Measurements from ENCODE around the gene SEMA7A.

SEMA7A gene

DNA sequence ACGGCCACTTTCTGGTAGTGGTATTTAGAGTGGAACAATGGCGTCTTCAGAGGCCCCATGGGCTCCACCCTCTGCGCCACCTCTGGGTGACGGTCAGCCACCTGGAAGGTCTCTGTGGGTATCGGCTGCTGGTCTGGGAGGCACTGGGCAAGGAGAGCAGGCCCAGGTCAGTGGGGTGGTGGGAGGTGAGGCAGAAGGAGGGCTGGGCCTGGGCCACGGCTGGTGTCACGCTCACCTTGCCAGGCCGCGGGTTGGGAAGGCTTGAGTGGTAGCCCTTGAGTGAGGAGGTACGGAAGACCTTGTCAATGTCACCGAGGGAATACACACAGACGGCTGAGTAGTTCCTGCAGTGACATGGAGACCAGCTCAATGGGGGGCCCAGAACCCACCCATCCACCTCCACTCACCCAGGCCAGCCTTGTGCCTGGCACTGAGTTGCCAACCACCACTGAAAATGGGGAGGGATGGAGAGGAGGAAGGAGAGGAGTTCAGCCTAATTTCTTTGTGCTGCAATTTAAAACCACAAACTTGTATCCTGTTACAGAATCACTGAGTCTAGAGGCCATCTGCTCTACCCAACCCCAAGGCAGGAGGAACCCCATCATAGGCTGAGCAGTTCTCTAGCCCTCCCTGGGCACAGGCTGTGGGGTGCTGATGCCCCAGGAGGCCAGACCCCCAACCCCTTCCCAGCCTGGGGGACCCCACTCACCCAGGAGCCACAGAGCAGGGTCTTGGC is 19.0 kb downstream of the SEMA7A start:
- no peak for TF ChIP-seq TEAD4 (IDR thresholded peaks at IDR 0.05)
- TF ChIP-seq, protein P1, sequence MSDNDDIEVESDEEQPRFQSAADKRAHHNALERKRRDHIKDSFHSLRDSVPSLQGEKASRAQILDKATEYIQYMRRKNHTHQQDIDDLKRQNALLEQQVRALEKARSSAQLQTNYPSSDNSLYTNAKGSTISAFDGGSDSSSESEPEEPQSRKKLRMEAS (IDR thresholded peaks at IDR 0.05), result no peak
- no peak for TF ChIP-seq TAF1 (IDR thresholded peaks at IDR 0.05; ENCODE audit: low read depth)
- no peak for TF ChIP-seq EP300 (IDR thresholded peaks at IDR 0.05; ENCODE audit: borderline replicate concordance)
- TF ChIP-seq YY1 (IDR thresholded peaks at IDR 0.05; ENCODE audit: low read depth), result no peak
- no peak for TF ChIP-seq EGR1 (IDR thresholded peaks at IDR 0.05)

DNA sequence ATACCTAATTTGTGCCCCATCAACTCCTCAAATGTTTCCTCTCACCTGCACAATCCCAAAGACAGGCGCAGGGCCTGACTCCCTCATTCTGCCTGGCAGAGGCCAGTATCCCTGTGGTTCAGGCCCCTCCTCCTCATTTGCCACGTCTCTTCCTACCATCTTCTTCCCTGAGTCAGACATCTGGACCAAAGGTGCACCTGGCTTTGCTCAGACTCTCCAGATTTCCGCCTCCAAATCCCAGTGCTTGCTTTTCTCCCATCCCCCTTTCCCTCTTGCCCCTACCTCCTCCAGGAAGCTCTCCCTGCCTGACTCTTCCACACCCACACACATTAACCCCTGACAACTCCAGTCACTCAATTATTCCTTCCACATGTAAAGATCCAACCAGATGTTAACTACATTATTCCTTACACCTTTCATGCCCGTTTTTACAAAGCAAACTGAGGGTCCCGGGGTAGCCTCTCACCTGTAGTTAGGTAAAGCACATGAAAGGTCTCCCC is 19.6 kb downstream of the SEMA7A start:
- TF ChIP-seq, protein P1 (IDR thresholded peaks at IDR 0.05), result no peak
- TF ChIP-seq RAD21 (IDR thresholded peaks at IDR 0.05; ENCODE audit: low read depth), result no peak
- TF ChIP-seq EP300 (IDR thresholded peaks at IDR 0.05; ENCODE audit: borderline replicate concordance), result no peak
- TF ChIP-seq TEAD4 (IDR thresholded peaks at IDR 0.05), result no peak
- no peak for TF ChIP-seq CEBPB (IDR thresholded peaks at IDR 0.05)
- TF ChIP-seq, protein P2, sequence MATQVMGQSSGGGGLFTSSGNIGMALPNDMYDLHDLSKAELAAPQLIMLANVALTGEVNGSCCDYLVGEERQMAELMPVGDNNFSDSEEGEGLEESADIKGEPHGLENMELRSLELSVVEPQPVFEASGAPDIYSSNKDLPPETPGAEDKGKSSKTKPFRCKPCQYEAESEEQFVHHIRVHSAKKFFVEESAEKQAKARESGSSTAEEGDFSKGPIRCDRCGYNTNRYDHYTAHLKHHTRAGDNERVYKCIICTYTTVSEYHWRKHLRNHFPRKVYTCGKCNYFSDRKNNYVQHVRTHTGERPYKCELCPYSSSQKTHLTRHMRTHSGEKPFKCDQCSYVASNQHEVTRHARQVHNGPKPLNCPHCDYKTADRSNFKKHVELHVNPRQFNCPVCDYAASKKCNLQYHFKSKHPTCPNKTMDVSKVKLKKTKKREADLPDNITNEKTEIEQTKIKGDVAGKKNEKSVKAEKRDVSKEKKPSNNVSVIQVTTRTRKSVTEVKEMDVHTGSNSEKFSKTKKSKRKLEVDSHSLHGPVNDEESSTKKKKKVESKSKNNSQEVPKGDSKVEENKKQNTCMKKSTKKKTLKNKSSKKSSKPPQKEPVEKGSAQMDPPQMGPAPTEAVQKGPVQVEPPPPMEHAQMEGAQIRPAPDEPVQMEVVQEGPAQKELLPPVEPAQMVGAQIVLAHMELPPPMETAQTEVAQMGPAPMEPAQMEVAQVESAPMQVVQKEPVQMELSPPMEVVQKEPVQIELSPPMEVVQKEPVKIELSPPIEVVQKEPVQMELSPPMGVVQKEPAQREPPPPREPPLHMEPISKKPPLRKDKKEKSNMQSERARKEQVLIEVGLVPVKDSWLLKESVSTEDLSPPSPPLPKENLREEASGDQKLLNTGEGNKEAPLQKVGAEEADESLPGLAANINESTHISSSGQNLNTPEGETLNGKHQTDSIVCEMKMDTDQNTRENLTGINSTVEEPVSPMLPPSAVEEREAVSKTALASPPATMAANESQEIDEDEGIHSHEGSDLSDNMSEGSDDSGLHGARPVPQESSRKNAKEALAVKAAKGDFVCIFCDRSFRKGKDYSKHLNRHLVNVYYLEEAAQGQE (IDR thresholded peaks at IDR 0.05; ENCODE audit: low read depth), result no peak
- TF ChIP-seq TAF1 (IDR thresholded peaks at IDR 0.05; ENCODE audit: low read depth), result no peak
- no peak for TF ChIP-seq YY1 (IDR thresholded peaks at IDR 0.05; ENCODE audit: low read depth)
- no peak for TF ChIP-seq CREB1 (IDR thresholded peaks at IDR 0.05; ENCODE audit: low read depth)
- no peak for TF ChIP-seq TCF12 (IDR thresholded peaks at IDR 0.05; ENCODE audit: low read depth)
- TF ChIP-seq FOXM1 (IDR thresholded peaks at IDR 0.05; ENCODE audit: borderline replicate concordance, low read depth), result no peak
- TF ChIP-seq, protein P3, sequence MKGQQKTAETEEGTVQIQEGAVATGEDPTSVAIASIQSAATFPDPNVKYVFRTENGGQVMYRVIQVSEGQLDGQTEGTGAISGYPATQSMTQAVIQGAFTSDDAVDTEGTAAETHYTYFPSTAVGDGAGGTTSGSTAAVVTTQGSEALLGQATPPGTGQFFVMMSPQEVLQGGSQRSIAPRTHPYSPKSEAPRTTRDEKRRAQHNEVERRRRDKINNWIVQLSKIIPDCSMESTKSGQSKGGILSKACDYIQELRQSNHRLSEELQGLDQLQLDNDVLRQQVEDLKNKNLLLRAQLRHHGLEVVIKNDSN (IDR thresholded peaks at IDR 0.05), result no peak
- no peak for TF ChIP-seq ZBTB7A (IDR thresholded peaks at IDR 0.05; ENCODE audit: low read depth)
- no peak for TF ChIP-seq EGR1 (IDR thresholded peaks at IDR 0.05)
- TF ChIP-seq NFIC (IDR thresholded peaks at IDR 0.05), result no peak

DNA sequence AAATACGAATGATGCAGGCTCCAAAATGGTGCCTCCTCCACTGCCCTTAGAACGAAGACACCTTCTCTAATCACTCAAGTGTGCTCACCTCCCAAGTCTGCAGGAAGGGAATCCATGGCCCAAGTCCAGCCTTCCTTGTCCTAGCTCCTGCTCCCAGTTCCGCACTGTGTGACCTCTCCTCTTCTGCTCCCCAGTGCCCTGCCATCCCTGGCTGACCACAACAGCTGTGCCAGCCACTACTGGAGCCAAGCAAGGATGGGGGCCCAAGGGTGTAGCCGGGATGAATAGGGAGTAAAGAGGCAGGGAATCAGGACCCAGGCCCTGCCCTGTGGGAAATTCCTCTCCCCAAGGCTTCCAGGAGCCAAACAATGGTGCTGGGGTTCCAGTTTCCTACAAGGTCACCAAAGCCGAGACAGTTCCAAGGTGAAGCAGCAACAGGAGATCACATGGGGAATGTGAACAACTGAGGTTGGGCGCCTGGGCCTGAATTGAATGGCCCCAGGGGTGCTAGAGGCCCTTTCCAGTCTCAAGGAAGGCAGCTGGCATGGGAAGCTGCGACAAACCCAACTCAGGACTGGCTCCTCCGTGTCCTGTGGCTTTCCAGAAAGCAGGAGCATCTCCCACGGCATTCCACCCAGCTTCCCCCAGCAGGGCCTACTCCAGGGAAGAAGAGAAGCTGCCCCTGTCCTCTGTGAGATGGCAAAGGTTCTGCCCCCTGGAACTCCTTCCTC is 20.2 kb downstream of the SEMA7A start:
- TF ChIP-seq EP300 (IDR thresholded peaks at IDR 0.05; ENCODE audit: borderline replicate concordance) (no peak), TAF1 (IDR thresholded peaks at IDR 0.05; ENCODE audit: low read depth) (no peak), FOXM1 (IDR thresholded peaks at IDR 0.05; ENCODE audit: borderline replicate concordance, low read depth) (no peak), EGR1 (IDR thresholded peaks at IDR 0.05) (no peak), RAD21 (IDR thresholded peaks at IDR 0.05; ENCODE audit: low read depth) (no peak), TEAD4 (IDR thresholded peaks at IDR 0.05) (no peak)
- TF ChIP-seq, protein P1 (IDR thresholded peaks at IDR 0.05), result no peak
- TF ChIP-seq, protein P3 (IDR thresholded peaks at IDR 0.05), result no peak

DNA sequence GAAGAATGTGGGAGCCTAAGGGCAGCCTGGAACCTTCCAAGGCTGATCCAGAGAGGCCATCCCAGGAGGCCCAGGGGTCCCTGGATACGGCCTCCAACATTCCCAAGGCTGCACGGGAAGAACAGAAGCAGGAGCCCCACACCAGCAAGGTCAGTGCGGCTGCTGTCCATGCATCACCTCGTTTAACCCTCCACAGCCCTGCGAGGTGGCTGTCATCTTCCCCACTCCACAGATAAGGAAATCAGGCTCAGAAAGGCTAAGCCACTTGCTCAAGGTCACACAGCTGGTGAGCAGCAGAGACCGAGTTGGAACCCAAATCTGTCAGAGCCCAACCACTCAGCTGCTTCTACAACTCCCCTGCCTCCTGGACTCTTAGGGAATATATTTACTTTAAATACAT is 21.6 kb downstream of the SEMA7A start:
- TF ChIP-seq FOXM1 (IDR thresholded peaks at IDR 0.05; ENCODE audit: borderline replicate concordance, low read depth) (no peak), TEAD4 (IDR thresholded peaks at IDR 0.05) (no peak), RAD21 (IDR thresholded peaks at IDR 0.05; ENCODE audit: low read depth) (no peak)

DNA sequence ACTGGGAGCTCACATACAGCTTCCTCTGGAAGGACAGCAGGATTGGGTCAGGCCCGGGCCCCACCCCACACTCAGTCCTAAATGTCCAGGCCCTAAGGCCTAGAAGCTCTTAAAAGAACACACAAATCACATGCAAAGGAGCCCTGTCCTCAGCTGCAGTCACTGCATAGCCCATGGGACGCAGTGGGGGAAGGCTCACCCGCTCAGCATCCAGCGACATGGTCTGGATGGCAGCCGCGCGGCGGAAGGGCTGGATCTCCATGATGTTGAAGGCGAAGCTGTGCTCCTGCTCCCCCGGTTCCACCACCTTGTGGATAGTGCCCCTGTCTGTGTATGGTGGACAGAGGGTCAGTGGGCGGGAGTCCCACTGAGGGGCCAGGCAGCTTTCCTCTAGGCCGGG is 22.1 kb downstream of the SEMA7A start:
- TF ChIP-seq TCF12 (IDR thresholded peaks at IDR 0.05; ENCODE audit: low read depth) (no peak), RAD21 (IDR thresholded peaks at IDR 0.05; ENCODE audit: low read depth) (no peak), CEBPB (IDR thresholded peaks at IDR 0.05) (no peak), YY1 (IDR thresholded peaks at IDR 0.05; ENCODE audit: low read depth) (no peak), TEAD4 (IDR thresholded peaks at IDR 0.05) (no peak), CREB1 (IDR thresholded peaks at IDR 0.05; ENCODE audit: low read depth) (no peak)
- TF ChIP-seq, protein P2 (IDR thresholded peaks at IDR 0.05; ENCODE audit: low read depth), result no peak
- TF ChIP-seq, protein P3 (IDR thresholded peaks at IDR 0.05), result no peak

All from Ishikawa (cell line).